HepG2 (cell line): ENCODE measurements around the gene L3MBTL4. TPM values are rescaled to one million over a fixed set of nuclear protein-coding genes. Genes with fewer than 3 reads are reported as not detected.

Experiments used
- ATAC-seq: fragments of 200-7000 bp; cut with Tn5 transposase; 3 replicates; pipeline ENCODE4 v1.9.1; 2020; ENCODE audit warnings: mild to moderate bottlenecking, moderate library complexity
- BruUV-seq: library from RNA; stranded (reverse); fragments of 400-500 nt; replicated peaks from 2 replicates; lab custom pipeline; 2021; lab: Mats Ljungman, UMichigan
- CTCF ChIA-PET: fragments of 300-600 bp; formaldehyde crosslinking; extraction: SDS; loops from one replicate; lab custom pipeline; 2021; ENCODE audit warnings: low total read pairs, inconsistent platforms, low intra/inter-chr PET ratio; lab: Yijun Ruan, JAX
- POLR2A ChIA-PET: fragments of 350-600 bp; sonication (Branson Sonifier 250); formaldehyde crosslinking; loops from one replicate; lab custom pipeline; 2020; ENCODE audit warnings: antibody characterized with exemption, inconsistent platforms; lab: Yijun Ruan, JAX
- DNase-seq: peaks from one replicate; pipeline ENCODE4 v3.0.0-alpha.2; 2015; ENCODE audit warnings: low spot score
- FAIRE-seq: peaks from 3 replicates; lab custom pipeline; 2011; peaks lifted over from hg19 to GRCh38; lab: Jason Lieb, UNC
- H2AFZ ChIP-seq: one replicate; pipeline ENCODE4 v1.6.1; 2011; ENCODE audit warnings: low read length, inconsistent platforms
- H3K27ac ChIP-seq: fragments of 300-600 bp; 3 replicates; pipeline ENCODE4 v1.8.0; 2011; ENCODE audit warnings: mixed run types, mild to moderate bottlenecking, mixed read lengths, low read length, inconsistent platforms; ENCODE audit not compliant: insufficient read depth; ENCODE audit errors: extremely low read length
- H3K27me3 ChIP-seq, 2 experiments: fragments of 200-600 bp in 1 of 2; 2 replicates in 1 of 2; 3 replicates in 1 of 2; pipeline versions ENCODE4 v1.6.0 to v1.8.0; 2011; ENCODE audit warnings: low read length in 2 of 2, mild to moderate bottlenecking in 2 of 2, moderate library complexity in 2 of 2, inconsistent platforms in 1 of 2; ENCODE audit not compliant: insufficient read depth in 2 of 2, control insufficient read depth in 1 of 2
- H3K36me3 ChIP-seq, 2 experiments: fragments of 200-600 bp in 1 of 2; replicated peaks in 1 of 2; 2 replicates in 1 of 2; 3 replicates in 1 of 2; pipeline versions ENCODE4 v1.5.1 to v1.8.0; 2011; ENCODE audit warnings: low read length in 2 of 2, inconsistent platforms in 1 of 2; ENCODE audit not compliant: insufficient read depth in 2 of 2, control insufficient read depth in 1 of 2
- H3K4me1 ChIP-seq: 2 replicates; pipeline ENCODE4 v1.5.1; 2012; ENCODE audit warnings: low read length, inconsistent platforms; ENCODE audit not compliant: insufficient read depth
- H3K4me2 ChIP-seq: 2 replicates; pipeline ENCODE4 v1.6.0; 2011; ENCODE audit warnings: low read depth, low read length, inconsistent platforms
- H3K4me3 ChIP-seq, 3 experiments: fragments of 200-600 bp in 1 of 3; sonication (generic), shearing (Covaris generic) in 1 of 3; replicated peaks in 1 of 3; 2 replicates each; pipeline ENCODE4 v1.5.1; 2011 to 2016; ENCODE audit warnings: low read length in 3 of 3, inconsistent platforms in 2 of 3, low read depth in 2 of 3, mild to moderate bottlenecking in 2 of 3, control low read depth in 1 of 3, mixed read lengths in 1 of 3; ENCODE audit not compliant: insufficient read depth in 1 of 3
- H3K79me2 ChIP-seq: one replicate; pipeline ENCODE4 v1.6.1; 2011; ENCODE audit warnings: low read length, inconsistent platforms; ENCODE audit not compliant: insufficient read depth
- H3K9ac ChIP-seq: 2 replicates; pipeline ENCODE4 v1.6.0; 2011; ENCODE audit warnings: mild to moderate bottlenecking, low read depth, low read length, inconsistent platforms; ENCODE audit not compliant: insufficient read depth
- H3K9me3 ChIP-seq: 2 replicates; pipeline ENCODE4 v1.5.1; 2012; ENCODE audit warnings: mild to moderate bottlenecking, low read length
- H4K20me1 ChIP-seq: 2 replicates; pipeline ENCODE4 v1.6.0; 2011; ENCODE audit warnings: inconsistent platforms, mild to moderate bottlenecking, low read length, moderate library complexity; ENCODE audit not compliant: insufficient read depth
- AGO2 ChIP-seq: fragments of 200-400 bp; formaldehyde crosslinking; optimal IDR thresholded peaks from 2 replicates; pipeline ENCODE3; 2017; ENCODE audit warnings: mild to moderate bottlenecking, low read depth, low read length, moderate library complexity
- CENPT ChIP-seq: sonication (generic); formaldehyde crosslinking; IDR thresholded peaks from 2 replicates; pipeline ENCODE4 v1.8.0; 2022; ENCODE audit warnings: low read depth, mild to moderate bottlenecking, moderate library complexity, missing genetic modification reagents
- EP300 ChIP-seq, 3 experiments: sonication (generic) in 1 of 3; formaldehyde crosslinking in 1 of 3; IDR thresholded peaks; 2 replicates each; pipeline versions ENCODE4 v1.5.1 to v1.6.1; 2011 to 2020; ENCODE audit warnings: low read depth in 2 of 3, low read length in 2 of 3, borderline replicate concordance in 1 of 3, improper control_type of control experiment in 1 of 3, mild to moderate bottlenecking in 1 of 3, missing genetic modification reagents in 1 of 3, moderate library complexity in 1 of 3
- ETV5 ChIP-seq: IDR thresholded peaks from 2 replicates; pipeline ENCODE4 v1.6.1; 2018; ENCODE audit warnings: missing biosample characterization, missing genetic modification reagents, inconsistent platforms, borderline replicate concordance
- FOSL1 ChIP-seq: sonication (generic); formaldehyde crosslinking; IDR thresholded peaks from 2 replicates; pipeline ENCODE4 v1.9.0; 2021; ENCODE audit warnings: missing genetic modification reagents, borderline replicate concordance
- KAT7 ChIP-seq: IDR thresholded peaks from 2 replicates; pipeline ENCODE4 v1.6.1; 2018; ENCODE audit warnings: borderline replicate concordance, missing compliant biosample characterization
- MBD4 ChIP-seq: IDR thresholded peaks from 2 replicates; pipeline ENCODE4 v1.6.1; 2012; ENCODE audit warnings: low read length, inconsistent platforms, borderline replicate concordance
- MED1 ChIP-seq: sonication (generic); formaldehyde crosslinking; IDR thresholded peaks from 2 replicates; pipeline ENCODE4 v1.4.0; 2020; ENCODE audit warnings: missing genetic modification reagents
- MYC ChIP-seq: sonication (generic); formaldehyde crosslinking; IDR thresholded peaks from 2 replicates; pipeline ENCODE4 v1.9.0; 2021; ENCODE audit warnings: missing genetic modification reagents, borderline replicate concordance
- RCOR2 ChIP-seq: IDR thresholded peaks from 2 replicates; pipeline ENCODE4 v1.6.1; 2016; ENCODE audit warnings: missing biosample characterization, missing genetic modification reagents
- ZNF292 ChIP-seq: sonication (generic); formaldehyde crosslinking; IDR thresholded peaks from 2 replicates; pipeline ENCODE4 v1.8.1; 2022; ENCODE audit warnings: mild to moderate bottlenecking, low read depth, missing genetic modification reagents, borderline replicate concordance
- ZNF432 ChIP-seq: sonication (generic); formaldehyde crosslinking; IDR thresholded peaks from 2 replicates; pipeline ENCODE4 v1.5.0; 2020; ENCODE audit warnings: missing genetic modification reagents, mild to moderate bottlenecking, borderline replicate concordance
- ZNF564 ChIP-seq: sonication (generic); formaldehyde crosslinking; IDR thresholded peaks from 2 replicates; pipeline ENCODE4 v1.8.1; 2023; ENCODE audit warnings: mild to moderate bottlenecking, missing genetic modification reagents
- ZNF598 ChIP-seq: sonication (generic); formaldehyde crosslinking; IDR thresholded peaks from 2 replicates; pipeline ENCODE4 v1.5.1; 2020; ENCODE audit warnings: mild to moderate bottlenecking, missing genetic modification reagents, borderline replicate concordance
- ZNF607 ChIP-seq: sonication (generic); formaldehyde crosslinking; IDR thresholded peaks from 2 replicates; pipeline ENCODE4 v1.5.1; 2020; ENCODE audit warnings: missing genetic modification reagents, mild to moderate bottlenecking, borderline replicate concordance
- WGBS: methylation state at CpG from one replicate; pipeline ENCODE4 v1.1.6; 2017; ENCODE audit warnings: low lambda C conversion rate; 5-methylcytosine and 5-hydroxymethylcytosine counted together
- in situ Hi-C: cut with HindIII; loops from 2 replicates; pipeline ENCODE4 v1.10.0; 2017; ENCODE audit warnings: low pct_unique_long_range_greater_than_20kb; ENCODE audit not compliant: extremely low pct_ligation_motif_present
- intact Hi-C: fragments of 100-400 bp; cut with micrococcal nuclease; formaldehyde crosslinking; loops from one replicate; pipeline ENCODE4 v1.10.0; 2022; ENCODE audit not compliant: unreplicated experiment
- polyA plus RNA-seq, 8 experiments: library from polyadenylated mRNA; depleted of rRNA in 3 of 8; stranded (reverse) in 7 of 8; unstranded in 1 of 8; fragments of >200 nt; fragmentation: Illumina TruSeq in 4 of 8; extraction: Trizol in 4 of 8; gene quantifications; 2 replicates each; pipeline versions ENCODE4 v1.2.1 to v1.2.3, GENCODE V29; 2011 to 2016; ENCODE audit warnings: low read depth in 4 of 8, missing spikeins in 1 of 8, mixed read lengths in 1 of 8; ENCODE audit not compliant: insufficient read depth in 1 of 8
- total RNA-seq, 5 experiments: library from RNA; depleted of rRNA; stranded (reverse); fragments of >200 nt; fragmentation: Illumina TruSeq; extraction: Trizol; gene quantifications; 2 replicates each; pipeline ENCODE4 v1.2.3, GENCODE V29; 2016; ENCODE audit warnings: low read depth in 1 of 5
- TF ChIP-seq, protein P1 (sequence below): sonication (generic); formaldehyde crosslinking; IDR thresholded peaks from 2 replicates; pipeline ENCODE4 v1.8.1; 2023; ENCODE audit warnings: missing genetic modification reagents, inconsistent platforms, borderline replicate concordance
- TF ChIP-seq, protein P2 (sequence below): sonication (generic); formaldehyde crosslinking; IDR thresholded peaks from 2 replicates; pipeline ENCODE4 v1.8.1; 2023; ENCODE audit warnings: mild to moderate bottlenecking, missing genetic modification reagents, borderline replicate concordance
- TF ChIP-seq, protein P3 (sequence below): sonication (generic); formaldehyde crosslinking; IDR thresholded peaks from 2 replicates; pipeline ENCODE4; 2020; ENCODE audit warnings: missing genetic modification reagents, mild to moderate bottlenecking, borderline replicate concordance
- TF ChIP-seq, protein P4 (sequence below): sonication (generic); formaldehyde crosslinking; IDR thresholded peaks from 2 replicates; pipeline ENCODE4 v1.4.0; 2020; ENCODE audit warnings: mild to moderate bottlenecking, missing genetic modification reagents

L3MBTL4 gene
- total and polyA plus RNA-seq, 2 of the 13 experiments (the other 11 are each of a cell fraction or from before 2014, with no cell fraction given): 10.8 to 13.3 TPM

DNA sequence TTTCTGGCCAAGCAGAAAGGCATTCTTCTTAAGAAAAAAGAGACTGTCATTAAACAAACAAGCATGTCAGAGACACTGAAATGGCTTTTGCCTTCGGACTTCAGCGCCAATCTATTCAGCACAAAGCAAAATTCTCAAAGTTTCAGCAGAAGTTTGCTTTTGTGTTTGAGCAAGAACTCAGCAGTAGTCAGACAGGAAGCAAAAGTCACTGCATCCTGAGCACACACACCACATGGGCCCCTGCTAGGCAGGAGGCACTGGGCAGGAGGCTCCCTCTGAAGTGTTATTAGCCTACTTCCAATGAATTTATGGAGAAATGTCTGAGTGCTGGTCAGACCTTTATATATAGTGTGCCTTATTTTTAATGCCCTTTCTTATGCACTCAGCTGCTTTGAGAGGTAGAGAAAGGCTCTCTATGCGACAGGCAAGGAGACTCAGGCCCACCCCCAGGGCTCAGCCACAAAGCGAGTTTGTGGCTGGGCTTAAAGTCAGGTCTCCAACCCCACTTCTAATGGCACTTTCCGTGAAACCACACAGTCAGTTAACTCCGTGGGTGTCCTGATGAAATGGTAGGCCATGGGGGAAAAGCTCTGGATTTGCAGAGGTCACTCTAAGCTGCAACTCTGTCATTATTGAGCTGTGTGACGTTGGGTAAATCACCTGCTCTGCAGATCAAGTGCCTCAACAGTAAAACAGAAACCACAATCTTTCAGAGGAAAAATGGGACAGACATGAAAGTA lies 358.4 kb downstream of the L3MBTL4 start:
- no peaks in the 10 kb centered on the region for H3K36me3 ChIP-seq
- intact Hi-C loops (loop anchor here (10.0 kb wide), 1 partner anchor 162 kb away; the partner anchor contains the start of gene TMEM200C), in situ Hi-C loops (no loop called here)
- BruUV-seq: no TSS peak
- 62% methylated on average over 7 of the region's 7 CpGs for WGBS
- no peak overlapping the region for H2AFZ ChIP-seq
- no peaks in the 10 kb centered on the region for H3K9me3 ChIP-seq
- FAIRE-seq (peak; percentile 74), ATAC-seq (peak; percentile 96), DNase-seq (peak; percentile 57)
- ChIA-PET POLR2A (no interaction called here), CTCF (no interaction called here)
- peak overlapping the region; percentile 50 for H3K27ac ChIP-seq
- no peak overlapping the region for H3K9ac ChIP-seq
- peaks cover 47% of the 10 kb centered on the region for H3K4me1 ChIP-seq
- H3K27me3 ChIP-seq: no peaks in the 10 kb centered on the region
- H3K4me2 ChIP-seq: no peak overlapping the region
- H4K20me1 ChIP-seq: no peaks in the 10 kb centered on the region
- no peak overlapping the region for H3K4me3 ChIP-seq
- no peaks in the 10 kb centered on the region for H3K79me2 ChIP-seq
- TF ChIP-seq, protein P1, sequence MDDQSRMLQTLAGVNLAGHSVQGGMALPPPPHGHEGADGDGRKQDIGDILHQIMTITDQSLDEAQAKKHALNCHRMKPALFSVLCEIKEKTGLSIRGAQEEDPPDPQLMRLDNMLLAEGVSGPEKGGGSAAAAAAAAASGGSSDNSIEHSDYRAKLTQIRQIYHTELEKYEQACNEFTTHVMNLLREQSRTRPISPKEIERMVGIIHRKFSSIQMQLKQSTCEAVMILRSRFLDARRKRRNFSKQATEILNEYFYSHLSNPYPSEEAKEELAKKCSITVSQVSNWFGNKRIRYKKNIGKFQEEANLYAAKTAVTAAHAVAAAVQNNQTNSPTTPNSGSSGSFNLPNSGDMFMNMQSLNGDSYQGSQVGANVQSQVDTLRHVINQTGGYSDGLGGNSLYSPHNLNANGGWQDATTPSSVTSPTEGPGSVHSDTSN (CRISPR knock-in tag): no peak
- TF ChIP-seq ZNF607 (CRISPR knock-in tag): no peak
- peak; percentile 60; the same call in 1 of the 2 replicates for TF ChIP-seq ETV5
- 0 out of 2 replicates have a peak, but pooled peaks have one; percentile 26 for TF ChIP-seq RCOR2 (CRISPR knock-in tag)
- no peak for TF ChIP-seq EP300 (IDR thresholded peaks at IDR 0.05; ENCODE audit: low read depth in 2 of 2, low read length in 2 of 2)
- TF ChIP-seq EP300 (CRISPR knock-in tag; IDR thresholded peaks at IDR 0.05; ENCODE audit: borderline replicate concordance): no peak
- TF ChIP-seq KAT7: no peak
- no peak for TF ChIP-seq ZNF432 (CRISPR knock-in tag)
- TF ChIP-seq, protein P2, sequence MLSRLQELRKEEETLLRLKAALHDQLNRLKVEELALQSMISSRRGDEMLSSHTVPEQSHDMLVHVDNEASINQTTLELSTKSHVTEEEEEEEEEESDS (CRISPR knock-in tag): no peak
- TF ChIP-seq MYC: peak; percentile 60; the same call in 1 of the 2 replicates
- TF ChIP-seq ZNF292 (CRISPR knock-in tag): peak; percentile 71; the same call in 1 of the 2 replicates
- no peak for TF ChIP-seq MBD4
- TF ChIP-seq, protein P3, sequence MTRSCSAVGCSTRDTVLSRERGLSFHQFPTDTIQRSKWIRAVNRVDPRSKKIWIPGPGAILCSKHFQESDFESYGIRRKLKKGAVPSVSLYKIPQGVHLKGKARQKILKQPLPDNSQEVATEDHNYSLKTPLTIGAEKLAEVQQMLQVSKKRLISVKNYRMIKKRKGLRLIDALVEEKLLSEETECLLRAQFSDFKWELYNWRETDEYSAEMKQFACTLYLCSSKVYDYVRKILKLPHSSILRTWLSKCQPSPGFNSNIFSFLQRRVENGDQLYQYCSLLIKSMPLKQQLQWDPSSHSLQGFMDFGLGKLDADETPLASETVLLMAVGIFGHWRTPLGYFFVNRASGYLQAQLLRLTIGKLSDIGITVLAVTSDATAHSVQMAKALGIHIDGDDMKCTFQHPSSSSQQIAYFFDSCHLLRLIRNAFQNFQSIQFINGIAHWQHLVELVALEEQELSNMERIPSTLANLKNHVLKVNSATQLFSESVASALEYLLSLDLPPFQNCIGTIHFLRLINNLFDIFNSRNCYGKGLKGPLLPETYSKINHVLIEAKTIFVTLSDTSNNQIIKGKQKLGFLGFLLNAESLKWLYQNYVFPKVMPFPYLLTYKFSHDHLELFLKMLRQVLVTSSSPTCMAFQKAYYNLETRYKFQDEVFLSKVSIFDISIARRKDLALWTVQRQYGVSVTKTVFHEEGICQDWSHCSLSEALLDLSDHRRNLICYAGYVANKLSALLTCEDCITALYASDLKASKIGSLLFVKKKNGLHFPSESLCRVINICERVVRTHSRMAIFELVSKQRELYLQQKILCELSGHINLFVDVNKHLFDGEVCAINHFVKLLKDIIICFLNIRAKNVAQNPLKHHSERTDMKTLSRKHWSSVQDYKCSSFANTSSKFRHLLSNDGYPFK: no peak
- TF ChIP-seq, protein P4, sequence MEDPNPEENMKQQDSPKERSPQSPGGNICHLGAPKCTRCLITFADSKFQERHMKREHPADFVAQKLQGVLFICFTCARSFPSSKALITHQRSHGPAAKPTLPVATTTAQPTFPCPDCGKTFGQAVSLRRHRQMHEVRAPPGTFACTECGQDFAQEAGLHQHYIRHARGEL: no peak
- TF ChIP-seq ZNF598: no peak
- no peak for TF ChIP-seq ZNF564 (CRISPR knock-in tag)
- TF ChIP-seq CENPT (CRISPR knock-in tag): no peak
- no peak for TF ChIP-seq FOSL1 (CRISPR knock-in tag)
- 0 out of 2 replicates have a peak, but pooled peaks have one; percentile 17 for TF ChIP-seq MED1
- TF ChIP-seq AGO2: no peak
